NB4 (cell line): ENCODE measurements around the gene STK35.
A peak's percentile ranks its signal among the peaks of the same experiment; 100 is the strongest.

Source experiments
- DNase-seq: peaks from one replicate; pipeline ENCODE4 v3.0.0; 2010; ENCODE audit warnings: low read depth
- H3K4me3 ChIP-seq: one replicate; pipeline ENCODE4 v1.5.1; 2011; ENCODE audit warnings: mild to moderate bottlenecking, low read depth, low read length, moderate library complexity
- MYC ChIP-seq: IDR thresholded peaks from 2 replicates; pipeline ENCODE4 v1.6.1; 2011; ENCODE audit warnings: low read depth, low read length
- POLR2A ChIP-seq: IDR thresholded peaks from 2 replicates; pipeline ENCODE4 v1.6.1; 2011; ENCODE audit warnings: mild to moderate bottlenecking; ENCODE audit not compliant: insufficient read length; ENCODE audit errors: extremely low read depth
- TF ChIP-seq, protein P1 (sequence below): IDR thresholded peaks from one replicate; pipeline ENCODE4 v1.5.1; 2012; ENCODE audit warnings: low read depth, low read length
- TF ChIP-seq, protein P2 (sequence below): IDR thresholded peaks from 2 replicates; pipeline ENCODE4 v1.6.1; 2011; ENCODE audit warnings: low read depth, low read length

The STK35 gene

GRCh38 chr20:2132461-2132901 is 30.9 kb downstream of the STK35 start:
- TF ChIP-seq, protein P1, sequence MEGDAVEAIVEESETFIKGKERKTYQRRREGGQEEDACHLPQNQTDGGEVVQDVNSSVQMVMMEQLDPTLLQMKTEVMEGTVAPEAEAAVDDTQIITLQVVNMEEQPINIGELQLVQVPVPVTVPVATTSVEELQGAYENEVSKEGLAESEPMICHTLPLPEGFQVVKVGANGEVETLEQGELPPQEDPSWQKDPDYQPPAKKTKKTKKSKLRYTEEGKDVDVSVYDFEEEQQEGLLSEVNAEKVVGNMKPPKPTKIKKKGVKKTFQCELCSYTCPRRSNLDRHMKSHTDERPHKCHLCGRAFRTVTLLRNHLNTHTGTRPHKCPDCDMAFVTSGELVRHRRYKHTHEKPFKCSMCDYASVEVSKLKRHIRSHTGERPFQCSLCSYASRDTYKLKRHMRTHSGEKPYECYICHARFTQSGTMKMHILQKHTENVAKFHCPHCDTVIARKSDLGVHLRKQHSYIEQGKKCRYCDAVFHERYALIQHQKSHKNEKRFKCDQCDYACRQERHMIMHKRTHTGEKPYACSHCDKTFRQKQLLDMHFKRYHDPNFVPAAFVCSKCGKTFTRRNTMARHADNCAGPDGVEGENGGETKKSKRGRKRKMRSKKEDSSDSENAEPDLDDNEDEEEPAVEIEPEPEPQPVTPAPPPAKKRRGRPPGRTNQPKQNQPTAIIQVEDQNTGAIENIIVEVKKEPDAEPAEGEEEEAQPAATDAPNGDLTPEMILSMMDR = no peak
- no peak for TF ChIP-seq MYC
- no peak for TF ChIP-seq POLR2A
- TF ChIP-seq, protein P2, sequence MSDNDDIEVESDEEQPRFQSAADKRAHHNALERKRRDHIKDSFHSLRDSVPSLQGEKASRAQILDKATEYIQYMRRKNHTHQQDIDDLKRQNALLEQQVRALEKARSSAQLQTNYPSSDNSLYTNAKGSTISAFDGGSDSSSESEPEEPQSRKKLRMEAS = no peak

DNA sequence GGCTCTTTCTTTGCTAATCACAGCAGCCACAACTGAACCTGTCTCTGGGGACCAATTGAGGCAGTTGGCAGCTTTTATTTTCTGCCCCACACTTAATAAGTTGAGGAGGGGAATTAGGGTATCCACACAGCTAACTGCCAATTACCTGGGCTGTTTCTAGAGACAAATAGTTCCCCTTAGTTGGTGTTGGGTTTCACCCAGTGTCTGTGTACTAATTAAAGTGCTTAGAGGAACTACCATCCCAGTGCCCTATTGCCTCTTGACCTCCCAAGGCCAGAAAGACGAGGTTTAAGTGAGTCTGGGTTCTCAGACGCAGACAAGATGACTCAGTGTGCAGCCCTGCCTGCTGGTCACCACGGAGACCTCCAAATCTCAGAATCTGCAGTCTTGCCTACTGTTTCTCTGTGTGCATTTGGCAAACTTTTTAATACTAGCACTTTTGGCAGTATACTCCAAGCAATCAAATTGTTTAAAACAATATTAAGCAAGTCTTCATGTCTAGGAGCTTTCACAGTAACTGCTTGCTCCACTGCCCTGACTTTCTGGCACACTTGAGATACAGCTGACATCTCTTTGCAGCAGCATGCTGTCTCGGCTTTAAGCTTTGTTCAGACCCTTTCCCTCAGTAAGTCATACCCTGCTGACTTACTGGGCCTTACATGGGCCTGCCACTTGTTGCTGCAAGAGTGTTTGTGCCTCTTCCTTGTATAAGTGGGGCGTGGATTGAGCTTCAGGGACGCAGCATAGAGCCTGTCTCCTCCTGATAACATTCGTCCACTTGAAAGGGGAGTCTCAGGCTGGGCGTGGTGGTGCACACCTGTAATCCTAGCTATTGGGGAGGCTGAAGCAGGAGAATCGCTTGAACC is 31.9 kb downstream of the STK35 start:
- H3K4me3 ChIP-seq = no peak overlapping the region
- TF ChIP-seq, protein P2 = no peak
- TF ChIP-seq, protein P1 = no peak
- TF ChIP-seq POLR2A (no peak), MYC (no peak)
- peak; percentile 47 for DNase-seq

More at GRCh38 chr20:2132461-2132901, 30.9 kb downstream of the STK35 start:
- DNase-seq = no peak
- H3K4me3 ChIP-seq = no peak overlapping the region

DNA sequence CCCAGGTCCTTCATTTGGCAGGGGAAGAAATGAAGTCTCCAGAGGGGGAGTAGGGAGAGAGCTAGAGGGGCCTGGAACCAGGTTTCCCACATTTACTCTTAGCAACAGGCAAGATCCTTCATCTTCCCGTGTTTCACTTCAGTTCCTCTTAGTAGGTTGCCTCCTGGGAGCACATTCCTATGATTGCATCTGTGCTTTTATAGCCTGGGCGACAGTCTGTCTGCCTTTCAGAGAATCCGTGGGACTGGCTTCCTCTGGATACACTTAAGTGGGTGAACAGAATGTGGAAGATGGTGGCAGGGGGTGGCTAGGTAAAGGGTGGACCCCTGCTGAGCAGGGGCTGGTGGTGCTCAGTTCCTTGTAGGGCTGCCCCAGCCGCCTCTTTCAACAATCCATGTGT is 33.4 kb downstream of the STK35 start:
- TF ChIP-seq, protein P1 = no peak
- TF ChIP-seq, protein P2 = no peak
- TF ChIP-seq MYC = no peak
- no peak for TF ChIP-seq POLR2A
- no peak overlapping the region for H3K4me3 ChIP-seq
- DNase-seq = no peak

GRCh38 chr20:2136275-2136674 is 34.6 kb downstream of the STK35 start:
- no peak overlapping the region for H3K4me3 ChIP-seq
- no peak for DNase-seq
- TF ChIP-seq, protein P2 = no peak
- TF ChIP-seq MYC (no peak), POLR2A (no peak)
- TF ChIP-seq, protein P1 = no peak

DNA sequence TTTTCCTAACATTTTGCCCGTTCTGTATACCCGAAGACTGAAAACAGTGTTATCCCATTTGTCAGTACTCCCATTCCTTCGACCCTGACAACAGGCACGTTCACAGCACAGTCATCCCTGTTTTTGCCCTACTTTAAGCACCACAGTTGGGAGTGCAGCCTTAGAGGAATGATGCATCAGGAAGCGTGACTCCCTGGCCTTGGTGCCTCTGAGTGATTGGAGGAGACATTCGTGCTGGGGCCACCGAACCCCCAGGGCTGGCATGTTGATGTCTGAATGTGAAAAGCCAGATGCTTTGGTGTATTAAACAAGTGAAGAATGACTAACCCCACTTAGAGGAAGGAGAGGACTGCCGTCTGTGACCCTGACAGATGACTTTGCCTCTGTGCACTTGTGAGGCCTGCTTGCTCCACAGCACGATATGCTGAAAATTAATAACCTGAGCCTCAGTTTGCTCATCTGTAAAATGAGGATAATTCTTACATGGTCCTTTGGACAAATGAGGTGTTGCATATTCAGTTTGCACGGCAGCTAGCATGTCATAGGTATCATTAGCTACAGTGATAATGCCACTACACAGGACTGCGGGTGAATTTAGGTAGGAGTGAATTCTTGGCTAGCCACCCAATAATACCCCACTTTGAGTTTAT is 36.0 kb downstream of the STK35 start:
- DNase-seq = no peak
- no peak overlapping the region for H3K4me3 ChIP-seq
- TF ChIP-seq, protein P2 = no peak
- TF ChIP-seq MYC (no peak), POLR2A (no peak)
- TF ChIP-seq, protein P1 = no peak
